Omental fat pad (tissue), 4 donors: ENCODE results near the gene DOC2A. TPM values are rescaled to one million over a fixed set of nuclear protein-coding genes. Genes with fewer than 3 reads are reported as not detected.
A peak's percentile ranks its signal among the peaks of the same experiment; 100 is the strongest.

Source experiments
- ATAC-seq: fragments of 150-250 bp; one replicate; pipeline ENCODE4 v1.9.1; 2016; ENCODE audit warnings: mild to moderate bottlenecking, moderate library complexity; ENCODE audit not compliant: low FRiP score
- DNase-seq: peaks from one replicate; pipeline ENCODE4 v3.0.0-alpha.2; 2019; ENCODE audit warnings: low spot score
- CTCF ChIP-seq, 3 donors: fragments of 450-650 bp; IDR thresholded peaks; one replicate each; pipeline ENCODE4 v1.5.1; 2016 to 2017; ENCODE audit warnings: antibody characterized with exemption in 3 of 3, mild to moderate bottlenecking in 3 of 3, moderate library complexity in 2 of 3
- total RNA-seq, 4 donors: library from RNA; depleted of rRNA; stranded (reverse); fragments of >200 nt; gene quantifications; one replicate each; pipeline ENCODE4 v1.1.0, GENCODE V29; 2016

Gene DOC2A
- total RNA-seq, 4 donors from 2014 or later, result 0.95 to 2.3 (median 1.2) TPM; not detected in 1

- no peak for TF ChIP-seq CTCF (IDR thresholded peaks at IDR 0.05)
- DNase-seq, result no peak
- no peak for ATAC-seq
Measured at GRCh38 chr16:30009085-30009862, 1.6 kb downstream of the DOC2A start.

- no peak for DNase-seq
- no peak for ATAC-seq
- TF ChIP-seq CTCF (IDR thresholded peaks at IDR 0.05), result no peak
Measured at GRCh38 chr16:30007378-30007895, 3.4 kb downstream of the DOC2A start.

- DNase-seq (no peak), ATAC-seq (no peak)
- no peak for TF ChIP-seq CTCF (IDR thresholded peaks at IDR 0.05)
Measured at GRCh38 chr16:30006659-30007377, 4.0 kb downstream of the DOC2A start.

GRCh38 chr16:30006095-30006473 is 4.7 kb downstream of the DOC2A start:
- DNase-seq, result no peak
- no peak for TF ChIP-seq CTCF (IDR thresholded peaks at IDR 0.05)
- no peak for ATAC-seq

- peak in 1 of 3 donors; percentile 34 for TF ChIP-seq CTCF (IDR thresholded peaks at IDR 0.05)
- ATAC-seq (no peak), DNase-seq (no peak)
Measured at GRCh38 chr16:30005341-30006094, 5.3 kb downstream of the DOC2A start.

GRCh38 chr16:30004811-30005242 is 6.0 kb downstream of the DOC2A start:
- ATAC-seq (no peak), DNase-seq (no peak)
- no peak for TF ChIP-seq CTCF (IDR thresholded peaks at IDR 0.05)
